ENCODE measurements around the gene SULT2A1. TPM values are rescaled to one million over a fixed set of nuclear protein-coding genes. Genes with fewer than 3 reads are reported as not detected.

The SULT2A1 gene
- total RNA-seq, 1 donor from 2014 or later: 4.4 TPM

DNA sequence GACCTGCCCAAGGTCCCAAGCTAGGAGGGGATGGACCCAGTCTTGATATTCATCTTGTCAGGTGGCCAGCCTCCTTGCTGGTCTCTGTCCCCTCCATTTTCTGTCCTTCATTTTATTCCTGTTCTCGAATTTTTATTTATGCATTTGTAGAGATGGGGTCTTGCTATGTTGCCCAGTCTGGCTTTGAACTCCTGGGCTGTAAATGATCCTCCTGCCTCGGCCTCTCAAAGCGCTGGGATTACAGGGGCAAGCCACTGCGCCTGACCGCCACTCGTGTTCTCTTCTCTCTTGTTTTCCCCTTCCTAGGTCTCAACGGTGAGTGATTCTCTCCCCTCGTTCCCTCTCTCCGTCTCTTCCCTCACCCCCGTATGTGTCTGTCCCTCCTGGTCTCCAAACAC lies 37.7 kb downstream of the SULT2A1 start:
- TF ChIP-seq, protein P1, sequence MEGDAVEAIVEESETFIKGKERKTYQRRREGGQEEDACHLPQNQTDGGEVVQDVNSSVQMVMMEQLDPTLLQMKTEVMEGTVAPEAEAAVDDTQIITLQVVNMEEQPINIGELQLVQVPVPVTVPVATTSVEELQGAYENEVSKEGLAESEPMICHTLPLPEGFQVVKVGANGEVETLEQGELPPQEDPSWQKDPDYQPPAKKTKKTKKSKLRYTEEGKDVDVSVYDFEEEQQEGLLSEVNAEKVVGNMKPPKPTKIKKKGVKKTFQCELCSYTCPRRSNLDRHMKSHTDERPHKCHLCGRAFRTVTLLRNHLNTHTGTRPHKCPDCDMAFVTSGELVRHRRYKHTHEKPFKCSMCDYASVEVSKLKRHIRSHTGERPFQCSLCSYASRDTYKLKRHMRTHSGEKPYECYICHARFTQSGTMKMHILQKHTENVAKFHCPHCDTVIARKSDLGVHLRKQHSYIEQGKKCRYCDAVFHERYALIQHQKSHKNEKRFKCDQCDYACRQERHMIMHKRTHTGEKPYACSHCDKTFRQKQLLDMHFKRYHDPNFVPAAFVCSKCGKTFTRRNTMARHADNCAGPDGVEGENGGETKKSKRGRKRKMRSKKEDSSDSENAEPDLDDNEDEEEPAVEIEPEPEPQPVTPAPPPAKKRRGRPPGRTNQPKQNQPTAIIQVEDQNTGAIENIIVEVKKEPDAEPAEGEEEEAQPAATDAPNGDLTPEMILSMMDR (conservative IDR thresholded peaks at IDR 0.05): no peak
- H3K4me3 Mint-ChIP-seq: no peak overlapping the region
- DNase-seq (ENCODE audit: extremely low spot score, unreplicated experiment): no peak
- H3K27me3 Mint-ChIP-seq: peaks cover 36% of the 10 kb centered on the region
- H3K4me1 Mint-ChIP-seq (ENCODE audit: unreplicated experiment): peaks cover 3% of the 10 kb centered on the region
- H3K27ac Mint-ChIP-seq: no peak overlapping the region
- H3K9me3 Mint-ChIP-seq: no peaks in the 10 kb centered on the region
- H3K36me3 Mint-ChIP-seq: no peaks in the 10 kb centered on the region

DNA sequence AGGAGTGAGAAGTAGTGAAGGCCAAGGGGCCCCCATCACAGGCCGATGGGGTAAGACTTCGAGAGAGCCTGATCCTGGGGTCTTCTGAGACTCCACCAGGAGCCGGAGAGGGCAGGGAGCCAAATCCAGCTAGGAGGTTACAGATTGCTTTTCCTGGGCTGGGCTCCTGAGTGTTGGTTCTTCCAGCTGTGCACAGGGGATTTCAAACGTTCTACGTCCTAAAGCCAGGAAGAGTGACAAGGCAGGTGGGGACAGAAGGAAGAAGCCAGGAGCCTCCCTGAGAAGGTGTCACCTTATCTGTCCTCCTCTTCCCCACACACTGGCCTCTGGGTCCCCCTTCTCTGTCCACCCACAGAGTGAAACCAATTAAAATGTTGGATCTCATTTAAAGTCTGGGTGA lies 43.2 kb downstream of the SULT2A1 start:
- Mint-ChIP-seq H3K9me3 (no peaks in the 10 kb centered on the region), H3K4me1 (ENCODE audit: unreplicated experiment) (no peaks in the 10 kb centered on the region), H3K4me3 (no peak overlapping the region), H3K27me3 (peaks cover 11% of the 10 kb centered on the region), H3K27ac (no peak overlapping the region), H3K36me3 (no peaks in the 10 kb centered on the region)
- TF ChIP-seq, protein P1 (conservative IDR thresholded peaks at IDR 0.05): no peak
- DNase-seq (ENCODE audit: extremely low spot score, unreplicated experiment): no peak

DNA sequence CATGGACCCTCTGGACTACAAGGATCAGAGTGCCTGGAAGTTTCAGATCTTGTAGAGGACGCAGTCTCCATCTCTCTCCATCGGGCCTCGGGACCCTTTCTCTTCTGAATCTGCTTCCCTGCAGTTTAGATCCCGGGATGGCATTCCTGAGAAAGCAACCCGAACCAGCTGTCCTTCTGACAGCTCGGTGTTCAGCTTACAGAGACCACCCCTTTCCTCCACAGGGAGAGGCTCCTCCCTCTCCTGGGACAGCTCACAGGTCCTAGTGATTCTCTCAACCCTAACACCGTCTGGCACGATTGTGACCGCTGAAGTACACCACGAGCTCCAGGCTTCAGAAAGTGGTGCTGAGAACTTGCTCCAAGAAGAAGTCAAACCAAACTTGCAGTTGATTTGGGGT lies 46.2 kb downstream of the SULT2A1 start:
- Mint-ChIP-seq H3K9me3 (no peaks in the 10 kb centered on the region), H3K27ac (no peak overlapping the region), H3K27me3 (peaks cover 7% of the 10 kb centered on the region), H3K4me3 (no peak overlapping the region), H3K4me1 (ENCODE audit: unreplicated experiment) (no peaks in the 10 kb centered on the region), H3K36me3 (no peaks in the 10 kb centered on the region)
- TF ChIP-seq, protein P1 (conservative IDR thresholded peaks at IDR 0.05): no peak
- DNase-seq (ENCODE audit: extremely low spot score, unreplicated experiment): no peak

DNA sequence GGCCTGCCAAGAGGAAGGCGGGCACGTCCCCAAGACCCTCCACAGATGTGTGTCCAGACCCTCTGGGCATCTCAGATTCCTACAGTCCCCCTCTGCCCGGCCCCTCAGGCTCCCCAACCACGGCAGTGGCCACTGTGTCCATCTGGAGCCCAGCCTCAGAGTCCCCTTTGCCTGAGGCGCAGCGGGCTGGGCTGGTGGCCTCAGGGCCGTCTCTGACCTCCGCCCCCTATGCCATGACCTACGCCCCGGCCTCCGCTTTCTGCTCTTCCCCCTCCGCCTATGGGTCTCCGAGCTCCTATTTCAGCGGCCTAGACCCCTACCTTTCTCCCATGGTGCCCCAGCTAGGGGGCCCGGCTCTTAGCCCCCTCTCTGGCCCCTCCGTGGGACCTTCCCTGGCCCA lies 46.7 kb downstream of the SULT2A1 start:
- H3K27me3 Mint-ChIP-seq: peaks cover 7% of the 10 kb centered on the region
- H3K36me3 Mint-ChIP-seq: no peaks in the 10 kb centered on the region
- H3K27ac Mint-ChIP-seq: no peak overlapping the region
- H3K4me3 Mint-ChIP-seq: no peak overlapping the region
- TF ChIP-seq, protein P1 (conservative IDR thresholded peaks at IDR 0.05): no peak
- no peak for DNase-seq (ENCODE audit: extremely low spot score, unreplicated experiment)
- no peaks in the 10 kb centered on the region for H3K4me1 Mint-ChIP-seq (ENCODE audit: unreplicated experiment)
- H3K9me3 Mint-ChIP-seq: no peaks in the 10 kb centered on the region

DNA sequence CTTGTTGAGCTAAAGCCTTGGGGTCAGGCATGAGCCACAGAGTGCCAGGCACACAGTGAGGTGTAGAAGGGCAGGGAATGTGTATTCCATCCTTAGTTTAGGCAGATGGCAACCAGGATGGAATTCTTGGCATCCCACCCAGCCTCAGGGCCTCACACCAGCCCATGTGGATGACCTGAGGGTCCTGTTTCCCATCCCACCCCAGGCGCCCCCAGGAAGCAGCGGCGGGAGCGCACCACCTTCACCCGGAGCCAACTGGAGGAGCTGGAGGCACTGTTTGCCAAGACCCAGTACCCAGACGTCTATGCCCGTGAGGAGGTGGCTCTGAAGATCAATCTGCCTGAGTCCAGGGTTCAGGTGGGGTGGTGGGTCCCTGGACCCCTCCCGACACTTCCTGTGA lies 50.1 kb downstream of the SULT2A1 start:
- Mint-ChIP-seq H3K27ac (no peak overlapping the region), H3K27me3 (no peaks in the 10 kb centered on the region), H3K4me3 (no peak overlapping the region), H3K4me1 (ENCODE audit: unreplicated experiment) (no peaks in the 10 kb centered on the region), H3K9me3 (no peaks in the 10 kb centered on the region), H3K36me3 (no peaks in the 10 kb centered on the region)
- TF ChIP-seq, protein P1 (conservative IDR thresholded peaks at IDR 0.05): no peak
- DNase-seq (ENCODE audit: extremely low spot score, unreplicated experiment): no peak

DNA sequence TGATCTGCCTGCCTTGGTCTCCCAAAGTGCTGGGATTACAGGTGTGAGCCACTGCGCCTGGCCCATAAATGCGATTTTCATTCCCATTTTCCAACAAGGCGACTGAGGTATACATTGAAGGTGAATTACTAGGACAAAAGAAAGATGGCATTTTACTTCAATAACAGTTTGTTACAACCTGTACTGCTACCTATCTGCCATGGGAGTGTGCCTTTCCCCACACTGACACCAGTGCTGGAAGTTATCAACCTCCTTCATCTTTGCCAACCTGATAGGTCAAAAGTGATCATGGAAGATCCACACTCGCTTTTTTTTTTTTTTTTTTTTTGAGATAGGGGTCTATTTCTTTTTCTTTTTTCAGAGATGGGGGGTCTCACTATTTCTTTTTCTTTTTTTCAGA lies 53.4 kb downstream of the SULT2A1 start:
- Mint-ChIP-seq H3K4me3 (no peak overlapping the region), H3K4me1 (ENCODE audit: unreplicated experiment) (no peaks in the 10 kb centered on the region), H3K27me3 (no peaks in the 10 kb centered on the region), H3K27ac (no peak overlapping the region), H3K36me3 (no peaks in the 10 kb centered on the region), H3K9me3 (no peaks in the 10 kb centered on the region)
- TF ChIP-seq, protein P1 (conservative IDR thresholded peaks at IDR 0.05): no peak
- no peak for DNase-seq (ENCODE audit: extremely low spot score, unreplicated experiment)
